Suppressor macrophage treated with lipopolysaccharide for 4 hours (primary cell): ENCODE measurements around the gene INF2.

ENCODE experiments used
- DNase-seq: peaks from one replicate; pipeline ENCODE4 v3.0.0-alpha.2; 2020

Gene INF2

GRCh38 chr14:104691546-104692260 is 2.3 kb downstream of the INF2 start:
- no peak for DNase-seq

- DNase-seq: no peak
Observed at GRCh38 chr14:104692261-104692938, 3.0 kb downstream of the INF2 start.

- DNase-seq: no peak
Observed at GRCh38 chr14:104692939-104693315, 3.5 kb downstream of the INF2 start.

- no peak for DNase-seq
Observed at GRCh38 chr14:104693482-104694431, 4.3 kb downstream of the INF2 start.

GRCh38 chr14:104694475-104694950 is 5.1 kb downstream of the INF2 start:
- DNase-seq: no peak

- no peak for DNase-seq
Observed at GRCh38 chr14:104694991-104695659, 5.7 kb downstream of the INF2 start.

- no peak for DNase-seq
Observed at GRCh38 chr14:104695660-104696000, 6.2 kb downstream of the INF2 start.

- DNase-seq: no peak
Observed at GRCh38 chr14:104696671-104697316, 7.4 kb downstream of the INF2 start.

GRCh38 chr14:104697317-104697703 is 7.9 kb downstream of the INF2 start:
- no peak for DNase-seq

GRCh38 chr14:104697892-104698583 is 8.6 kb downstream of the INF2 start:
- DNase-seq: no peak

- no peak for DNase-seq
Observed at GRCh38 chr14:104698688-104699425, 9.4 kb downstream of the INF2 start.

GRCh38 chr14:104699426-104699748 is 10.0 kb downstream of the INF2 start:
- no peak for DNase-seq

GRCh38 chr14:104700225-104700651 is 10.8 kb downstream of the INF2 start:
- no peak for DNase-seq

GRCh38 chr14:104700747-104701217 is 11.4 kb downstream of the INF2 start:
- no peak for DNase-seq

GRCh38 chr14:104701383-104702076 is 12.1 kb downstream of the INF2 start:
- no peak for DNase-seq

GRCh38 chr14:104702106-104702505 is 12.7 kb downstream of the INF2 start:
- no peak for DNase-seq

- no peak for DNase-seq
Observed at GRCh38 chr14:104702673-104703072, 13.3 kb downstream of the INF2 start.

GRCh38 chr14:104703269-104703668 is 13.9 kb downstream of the INF2 start:
- DNase-seq: no peak

- no peak for DNase-seq
Observed at GRCh38 chr14:104704252-104704651, 14.8 kb downstream of the INF2 start.

- DNase-seq: no peak
Observed at GRCh38 chr14:104705340-104706047, 16.1 kb downstream of the INF2 start.
